NCI-H1092 (cell line): ENCODE data around the gene KCNA5.

Source experiments
- DNase-seq: peaks from one replicate; lab custom pipeline; 2025; lab: John Stamatoyannopoulos, UW

KCNA5 gene

DNA sequence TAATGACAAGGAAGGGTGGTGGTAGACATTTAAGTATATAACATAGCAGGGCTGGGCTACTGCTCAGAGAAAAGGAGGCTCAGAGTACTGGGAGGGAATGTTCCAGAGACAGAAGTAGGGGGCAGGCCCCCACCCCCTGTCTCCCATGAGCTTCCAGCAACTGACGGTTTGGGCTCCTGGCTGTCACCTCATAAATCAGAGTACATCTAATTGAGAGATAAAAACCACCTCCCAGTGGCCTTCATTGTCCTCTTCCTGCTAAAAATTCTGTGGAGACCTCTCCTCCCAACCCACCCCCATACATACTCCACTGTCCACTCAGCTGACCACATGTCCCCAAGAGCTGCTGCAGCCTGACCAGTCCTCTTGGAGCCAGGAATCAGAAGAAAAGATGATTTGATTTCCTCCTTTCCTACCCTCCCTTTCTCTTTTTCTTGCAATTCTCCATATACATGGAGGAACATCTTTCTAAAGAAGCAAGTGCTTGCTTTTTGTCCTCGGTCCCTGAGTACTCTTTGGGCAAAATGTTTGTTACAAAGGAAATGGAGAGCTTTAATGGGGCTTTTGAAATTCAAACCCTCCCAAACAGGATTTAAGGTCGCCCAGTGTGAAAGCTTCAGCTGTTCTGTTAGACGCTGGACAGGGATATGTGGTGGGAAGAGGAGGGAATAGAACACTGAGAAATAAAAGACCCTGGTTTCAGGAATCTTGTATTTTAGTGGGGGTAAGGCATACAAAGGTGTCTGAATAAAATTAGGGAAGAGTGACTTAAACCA is 16.4 kb upstream of the KCNA5 start:
- DNase-seq: no peak

DNA sequence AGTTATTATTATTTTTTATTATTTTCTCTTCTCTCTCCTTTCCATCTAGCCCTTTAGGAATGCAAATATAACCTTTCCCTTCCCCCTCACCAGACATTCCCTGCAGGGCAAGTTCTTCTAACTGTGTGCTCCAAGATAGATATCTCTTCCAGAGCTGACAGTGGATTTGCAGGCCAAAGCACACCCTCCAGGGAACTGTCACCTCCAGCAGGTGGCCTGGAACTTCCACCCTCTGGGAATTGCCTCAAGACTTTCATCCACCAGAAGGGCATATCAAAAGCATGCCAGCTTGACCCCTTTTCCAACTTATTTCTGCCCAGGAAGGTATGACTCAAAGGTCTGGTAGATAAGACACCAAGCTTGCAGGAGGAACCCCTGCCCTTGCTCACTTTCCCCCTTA is 13.6 kb upstream of the KCNA5 start:
- no peak for DNase-seq

DNA sequence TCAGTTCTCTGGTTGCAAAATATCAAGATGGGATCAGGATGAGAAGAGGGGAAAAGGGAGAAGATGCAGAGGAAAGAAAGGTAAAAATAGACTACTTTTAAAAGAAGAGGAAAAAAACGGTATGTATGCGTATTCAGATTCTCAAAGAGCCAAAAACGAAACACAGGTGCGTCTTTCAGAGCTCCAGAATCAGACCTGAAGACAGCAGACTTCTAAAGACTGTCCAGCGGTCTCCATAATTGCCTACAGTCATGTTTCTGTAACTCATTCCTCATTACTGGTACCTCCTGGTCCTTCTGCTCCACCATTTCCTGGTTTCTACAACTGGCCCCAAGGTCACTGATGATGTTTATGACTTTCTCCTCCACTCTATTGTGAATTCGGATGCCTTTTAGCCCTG is 12.4 kb upstream of the KCNA5 start:
- DNase-seq: no peak

DNA sequence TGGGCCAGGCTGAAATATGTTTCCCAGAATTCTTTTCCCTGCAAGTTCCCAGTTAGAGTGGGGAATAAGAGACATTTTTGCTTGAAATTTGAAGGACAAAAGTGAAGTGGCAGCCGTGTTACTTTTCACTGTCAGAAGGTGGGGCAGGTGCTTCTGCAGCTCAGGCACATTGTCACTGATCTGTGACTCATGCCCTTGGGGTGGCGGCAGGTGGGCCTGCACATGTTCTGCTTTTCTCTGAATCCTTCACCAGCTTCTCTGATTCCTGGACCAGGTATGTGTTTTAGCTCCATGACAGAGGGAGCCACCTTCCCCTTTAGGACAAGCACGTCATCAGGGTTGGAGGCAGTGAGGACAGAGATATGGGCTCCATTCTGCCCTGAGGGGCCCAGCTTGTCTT is 11.7 kb upstream of the KCNA5 start:
- DNase-seq: no peak

DNA sequence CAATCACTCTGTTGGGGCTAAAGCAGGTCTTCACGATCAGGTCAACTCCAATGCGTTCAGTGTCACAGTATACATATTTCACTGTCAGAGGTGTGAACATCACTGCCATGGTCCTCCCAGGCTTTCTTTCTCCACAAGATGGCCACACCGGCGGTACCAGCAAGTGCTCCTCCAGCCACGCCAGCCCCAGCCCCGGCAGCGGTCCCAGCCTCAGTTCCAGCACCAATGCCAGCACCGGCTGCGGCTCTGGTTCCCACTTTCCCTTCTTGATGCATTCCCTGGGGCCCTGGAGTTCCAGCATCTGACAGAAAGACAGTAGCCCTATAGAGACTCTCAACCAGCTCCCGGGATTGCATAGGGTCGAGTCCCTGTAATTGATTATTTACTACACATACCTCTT is 10.9 kb upstream of the KCNA5 start:
- DNase-seq: no peak

DNA sequence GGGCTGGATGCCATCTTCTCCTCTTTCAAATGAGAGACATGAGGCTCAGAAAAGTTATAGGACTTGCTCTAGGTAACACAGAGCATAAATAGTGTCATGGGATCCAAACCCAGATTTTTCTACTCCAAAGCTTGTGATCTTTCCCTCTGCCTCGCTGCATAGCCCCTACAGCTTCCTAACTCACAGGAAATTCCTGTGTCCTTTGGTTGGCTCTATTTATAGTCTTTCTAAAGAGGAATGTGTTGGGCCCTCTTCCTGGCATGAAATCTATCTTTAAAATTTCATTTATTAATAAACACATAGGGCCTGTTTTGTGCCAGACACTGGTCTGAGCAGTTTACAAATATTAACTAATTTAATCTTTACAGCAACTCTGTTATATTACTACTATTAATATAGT is 9.8 kb upstream of the KCNA5 start:
- DNase-seq: no peak

DNA sequence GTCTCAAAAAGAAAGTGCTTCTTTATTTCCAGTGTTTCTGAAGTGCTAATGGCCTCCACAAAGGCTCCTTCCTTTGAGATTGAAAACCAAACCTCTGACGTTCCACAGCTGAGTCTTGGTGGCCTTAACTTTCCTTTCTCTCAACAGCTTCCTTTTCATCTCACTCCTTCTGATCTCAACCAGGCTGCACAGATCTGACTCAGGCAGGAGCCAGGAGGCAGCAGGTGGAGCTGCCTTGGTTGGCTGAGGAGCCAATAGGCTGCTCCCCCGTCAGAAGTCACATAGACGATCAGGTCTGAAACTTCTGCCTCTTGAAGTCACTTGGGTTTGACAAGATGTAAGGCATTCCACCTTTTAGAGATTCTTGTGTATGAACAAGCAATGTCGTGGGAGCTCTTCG is 9.1 kb upstream of the KCNA5 start:
- DNase-seq: no peak

DNA sequence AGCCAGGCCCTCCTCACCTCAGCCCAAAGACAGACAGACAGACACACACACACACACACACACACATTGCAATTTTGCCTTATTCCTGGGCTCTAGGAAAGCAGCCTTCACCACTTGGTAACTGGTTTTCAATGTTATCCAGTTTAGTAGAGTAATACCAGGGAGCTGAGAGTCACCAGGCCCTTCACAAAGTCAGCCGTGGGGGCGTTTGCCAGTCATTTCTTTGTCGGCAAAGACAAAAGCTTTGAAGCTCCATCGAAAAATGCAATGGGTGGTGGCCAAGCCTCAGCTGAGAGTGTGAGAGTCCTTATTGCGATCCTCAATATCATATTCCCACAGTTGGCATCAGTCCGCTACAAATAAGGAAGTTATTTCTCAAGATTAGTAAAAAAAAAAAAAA is 8.1 kb upstream of the KCNA5 start:
- no peak for DNase-seq

DNA sequence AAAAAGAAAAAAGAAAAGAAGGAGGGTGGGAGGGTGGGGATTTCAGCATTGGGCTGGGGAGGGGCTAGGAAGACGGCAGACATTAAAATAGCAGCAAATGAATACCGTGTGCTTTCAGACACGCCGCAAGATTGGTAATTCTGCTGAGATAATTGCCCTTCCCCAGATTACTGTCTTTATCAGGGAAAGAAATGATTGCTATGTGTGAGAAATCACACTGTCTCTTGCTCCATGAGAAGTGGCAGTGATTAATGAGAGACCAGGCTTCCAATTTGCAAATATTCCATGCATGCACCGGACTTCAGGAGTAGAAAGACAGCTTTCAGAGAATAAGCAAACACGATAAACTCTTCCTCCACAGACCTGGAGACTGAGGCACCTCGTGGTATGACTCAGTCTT is 7.6 kb upstream of the KCNA5 start:
- no peak for DNase-seq

DNA sequence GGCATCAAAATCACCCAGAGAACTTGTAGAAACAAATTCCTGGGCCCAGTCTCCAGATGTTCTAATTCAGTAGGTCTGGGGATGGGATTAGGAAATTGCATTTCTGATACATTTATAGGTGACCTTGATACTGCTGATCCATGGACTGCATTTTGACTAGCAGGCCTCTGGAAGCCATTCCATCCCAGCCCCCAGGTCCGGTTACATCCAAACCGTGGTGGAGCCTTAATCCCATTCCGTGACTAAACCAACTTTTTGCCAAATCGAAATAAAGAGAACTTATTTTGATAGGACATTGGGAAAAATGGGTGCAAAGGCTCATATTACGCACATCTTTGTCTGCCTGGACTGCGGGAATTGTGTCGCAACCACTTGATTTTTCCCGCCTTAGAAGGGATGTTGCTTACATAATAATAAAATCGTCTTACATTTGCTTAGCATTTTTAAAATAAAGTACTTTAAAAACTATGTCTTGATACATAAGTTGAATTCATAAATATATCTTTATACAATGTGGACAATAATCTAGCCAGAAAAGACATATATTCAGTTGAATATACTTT is 5.8 kb upstream of the KCNA5 start:
- no peak for DNase-seq

DNA sequence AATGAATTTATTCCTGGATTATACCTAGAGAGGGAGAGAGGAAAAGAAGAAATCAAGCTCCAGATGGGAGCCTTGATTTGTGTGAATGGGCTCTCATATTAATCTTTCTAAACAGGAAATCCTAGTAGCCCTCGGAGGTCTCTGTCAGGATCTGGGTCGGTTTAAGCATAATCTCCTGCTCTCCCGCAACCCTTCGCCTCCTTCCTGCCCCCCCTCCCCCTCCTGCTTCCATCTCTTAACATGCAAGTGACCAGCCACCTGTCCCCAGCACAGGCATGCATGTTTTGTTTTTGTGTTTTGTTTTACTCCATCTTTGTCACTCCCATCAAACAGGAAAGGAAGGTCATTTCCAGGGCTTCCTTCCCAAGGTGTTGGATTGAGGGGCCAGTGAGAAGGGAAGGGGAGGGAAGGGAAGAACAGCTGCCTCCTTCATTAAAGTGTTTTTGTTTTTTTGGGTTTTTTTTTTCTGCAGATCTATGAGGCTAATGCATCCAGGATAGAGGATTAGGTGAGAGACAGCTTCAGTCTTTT is 4.8 kb upstream of the KCNA5 start:
- DNase-seq: no peak

DNA sequence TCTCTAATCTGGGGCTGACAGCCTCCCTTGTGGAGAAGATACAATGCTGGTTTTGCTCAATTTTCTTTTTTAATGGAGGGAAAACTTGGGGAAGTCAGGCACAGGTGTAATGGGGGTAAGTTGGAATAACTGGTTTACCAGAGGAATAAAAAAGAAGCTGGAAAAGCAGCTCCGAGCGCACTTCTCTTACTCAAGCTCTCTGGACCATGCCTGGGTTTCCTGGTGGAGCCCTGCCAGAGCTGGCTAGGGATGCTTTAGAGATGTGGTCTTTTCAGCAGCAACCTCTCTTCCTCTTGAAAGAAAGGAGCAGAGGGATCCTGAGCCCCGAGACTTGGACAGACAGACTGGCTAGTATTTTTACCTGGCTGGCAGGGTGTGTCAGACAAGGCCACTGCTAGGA is 3.9 kb upstream of the KCNA5 start:
- no peak for DNase-seq

DNA sequence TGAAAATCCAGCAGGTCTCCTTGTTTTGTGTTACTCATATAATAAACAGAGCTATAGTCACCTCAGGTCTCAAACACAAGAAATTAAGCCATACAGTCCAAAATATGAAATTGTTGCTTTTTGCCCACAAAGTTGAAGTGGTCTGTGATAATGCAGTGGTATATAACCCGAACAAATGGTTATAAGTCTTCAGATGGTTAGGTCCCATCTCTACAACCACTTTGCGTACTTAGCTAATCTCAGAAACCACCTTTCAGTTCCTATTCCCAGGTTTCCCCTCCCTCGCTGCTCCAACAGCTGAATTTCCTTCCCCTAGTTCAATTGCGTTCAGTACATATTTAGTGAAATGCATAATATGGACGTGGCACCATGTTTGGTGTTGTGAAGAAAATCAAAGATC is 3.3 kb upstream of the KCNA5 start:
- no peak for DNase-seq

DNA sequence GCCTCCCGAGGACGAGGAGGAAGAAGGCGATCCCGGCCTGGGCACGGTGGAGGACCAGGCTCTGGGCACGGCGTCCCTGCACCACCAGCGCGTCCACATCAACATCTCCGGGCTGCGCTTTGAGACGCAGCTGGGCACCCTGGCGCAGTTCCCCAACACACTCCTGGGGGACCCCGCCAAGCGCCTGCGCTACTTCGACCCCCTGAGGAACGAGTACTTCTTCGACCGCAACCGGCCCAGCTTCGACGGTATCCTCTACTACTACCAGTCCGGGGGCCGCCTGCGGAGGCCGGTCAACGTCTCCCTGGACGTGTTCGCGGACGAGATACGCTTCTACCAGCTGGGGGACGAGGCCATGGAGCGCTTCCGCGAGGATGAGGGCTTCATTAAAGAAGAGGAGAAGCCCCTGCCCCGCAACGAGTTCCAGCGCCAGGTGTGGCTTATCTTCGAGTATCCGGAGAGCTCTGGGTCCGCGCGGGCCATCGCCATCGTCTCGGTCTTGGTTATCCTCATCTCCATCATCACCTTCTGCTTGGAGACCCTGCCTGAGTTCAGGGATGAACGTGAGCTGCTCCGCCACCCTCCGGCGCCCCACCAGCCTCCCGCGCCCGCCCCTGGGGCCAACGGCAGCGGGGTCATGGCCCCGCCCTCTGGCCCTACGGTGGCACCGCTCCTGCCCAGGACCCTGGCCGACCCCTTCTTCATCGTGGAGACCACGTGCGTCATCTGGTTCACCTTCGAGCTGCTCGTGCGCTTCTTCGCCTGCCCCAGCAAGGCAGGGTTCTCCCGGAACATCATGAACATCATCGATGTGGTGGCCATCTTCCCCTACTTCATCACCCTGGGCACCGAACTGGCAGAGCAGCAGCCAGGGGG is 979 bp downstream of the KCNA5 start:
- no peak for DNase-seq

DNA sequence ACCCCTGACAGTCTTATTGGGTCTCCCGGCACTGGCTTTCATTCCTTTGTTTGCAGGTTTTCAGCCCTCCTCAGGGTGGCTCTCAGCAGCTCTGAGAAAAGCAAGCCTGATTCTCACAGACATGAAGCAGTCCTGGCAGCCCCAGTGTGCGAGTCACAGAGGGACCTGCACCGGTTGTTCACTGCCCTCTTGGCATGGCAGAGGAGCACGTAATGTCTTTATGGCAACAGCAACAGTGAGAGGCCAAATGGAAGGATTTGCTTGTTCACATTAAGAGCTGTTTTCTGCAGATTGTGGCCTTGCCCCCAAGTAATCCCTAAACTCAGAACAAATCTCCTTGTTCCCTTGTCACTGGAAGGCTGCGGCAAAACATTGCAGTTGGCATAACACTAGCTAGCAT is 3.4 kb downstream of the KCNA5 start:
- DNase-seq: no peak

DNA sequence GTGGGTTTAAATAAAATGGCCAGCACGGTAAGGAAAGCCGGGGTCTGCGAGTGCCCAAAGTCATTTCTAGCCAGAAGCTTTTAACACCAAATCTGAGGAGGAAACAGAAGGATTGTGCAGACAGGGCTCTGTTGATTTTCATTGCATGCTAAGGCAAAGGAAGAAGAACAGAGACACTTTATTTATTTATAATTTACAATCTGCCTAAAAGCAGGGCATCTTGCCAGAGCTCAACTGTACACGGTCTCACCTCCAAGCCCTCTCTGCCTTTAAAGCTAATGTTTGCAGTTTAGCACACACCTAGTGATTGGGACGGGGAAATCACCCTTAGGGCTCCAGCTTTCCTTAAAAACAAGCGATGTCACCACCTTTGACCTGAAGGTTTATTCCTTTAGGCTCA is 4.0 kb downstream of the KCNA5 start:
- no peak for DNase-seq

DNA sequence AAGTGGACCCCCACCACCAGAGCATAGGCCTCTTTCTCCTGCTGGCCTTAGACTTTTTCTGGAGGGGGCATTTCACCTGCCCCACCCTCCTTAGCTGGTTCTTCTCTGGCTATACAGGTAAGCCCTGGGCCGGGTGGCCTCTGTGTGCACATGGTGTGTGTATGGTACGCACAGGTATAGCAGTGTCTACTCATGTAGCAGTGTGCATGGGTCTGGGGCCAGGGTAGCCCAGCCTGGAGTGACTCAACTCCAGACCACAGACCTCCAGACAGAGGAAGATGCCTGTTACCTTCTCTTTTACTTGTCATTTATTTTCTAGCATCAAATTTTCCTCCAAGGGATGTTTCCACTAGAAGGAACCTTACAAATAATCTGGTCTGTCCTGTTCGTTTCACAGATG is 6.9 kb downstream of the KCNA5 start:
- no peak for DNase-seq

DNA sequence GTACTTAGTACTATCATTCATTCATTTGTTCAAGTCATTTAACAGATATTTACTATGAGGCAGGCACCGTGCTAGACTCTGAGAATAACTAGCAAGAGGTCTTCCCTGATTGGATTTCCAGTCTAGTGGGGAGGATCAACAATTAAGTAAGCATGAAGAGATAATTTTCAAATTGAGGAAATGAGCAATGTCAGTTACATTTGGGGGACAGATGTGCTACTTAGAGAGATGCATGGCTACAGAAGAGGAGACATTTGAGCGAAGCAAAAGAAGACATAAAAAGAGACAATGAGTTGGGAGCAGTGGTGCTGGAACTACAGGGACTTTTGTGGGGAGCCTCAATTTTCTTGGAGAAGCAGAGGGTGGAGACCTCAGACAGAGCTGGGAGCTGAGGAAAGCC is 7.7 kb downstream of the KCNA5 start:
- no peak for DNase-seq

DNA sequence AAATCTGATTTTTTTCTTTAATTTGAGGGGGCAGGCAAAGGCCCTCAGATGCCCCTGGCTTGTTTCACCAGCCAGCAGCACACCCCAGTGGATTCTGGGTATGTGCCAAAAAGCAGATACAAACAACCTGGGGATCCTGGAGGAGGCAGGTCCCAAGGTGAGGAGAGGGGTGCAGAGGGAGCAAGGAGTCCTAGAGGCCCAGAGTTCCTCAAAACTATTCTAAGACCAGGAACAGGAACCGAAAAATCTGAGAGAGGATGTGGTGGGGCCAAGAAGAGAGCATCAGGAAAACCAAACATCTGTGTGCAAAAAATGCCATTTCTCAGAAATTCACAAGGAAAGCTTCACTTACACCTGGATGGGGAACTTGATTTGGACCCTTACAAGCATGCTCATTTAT is 8.2 kb downstream of the KCNA5 start:
- no peak for DNase-seq

DNA sequence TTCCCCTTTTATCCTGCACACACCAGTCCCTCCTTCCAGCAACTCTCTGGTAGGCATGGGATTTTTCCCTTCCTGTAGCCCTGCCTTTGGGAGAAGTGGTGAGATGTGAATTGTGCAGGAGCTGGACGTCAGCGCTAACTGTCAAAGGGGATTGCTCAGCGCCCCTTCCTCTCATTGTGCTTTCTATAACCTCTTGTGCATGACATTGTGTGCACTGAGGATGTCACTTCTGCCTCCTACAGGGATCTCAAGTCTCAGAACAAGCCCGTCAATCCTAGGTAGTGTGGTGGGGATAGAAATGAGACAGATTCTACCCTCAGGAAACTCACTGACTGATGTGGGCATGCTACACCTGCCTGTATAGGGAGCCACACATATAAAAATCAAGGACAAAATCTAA is 8.7 kb downstream of the KCNA5 start:
- DNase-seq: no peak

DNA sequence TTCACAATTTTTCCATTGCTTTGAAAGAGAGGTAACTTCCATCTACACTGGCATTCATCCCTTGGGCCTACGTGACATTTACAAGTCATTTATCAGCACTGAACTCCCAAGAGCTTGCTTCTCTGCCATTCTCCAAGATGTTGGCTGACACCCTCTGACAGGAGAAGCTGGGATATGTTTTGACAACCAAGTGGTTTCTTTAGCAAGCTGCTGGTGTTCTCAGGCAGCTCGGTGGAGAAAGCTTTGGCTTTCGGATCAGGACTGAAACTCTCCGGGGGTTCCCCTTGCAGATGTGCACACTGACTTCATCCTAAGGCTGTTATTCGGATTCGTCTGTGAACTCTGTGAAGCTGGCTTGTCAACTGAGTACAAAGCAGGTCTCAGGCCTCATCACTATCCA is 15.7 kb downstream of the KCNA5 start:
- DNase-seq: no peak

DNA sequence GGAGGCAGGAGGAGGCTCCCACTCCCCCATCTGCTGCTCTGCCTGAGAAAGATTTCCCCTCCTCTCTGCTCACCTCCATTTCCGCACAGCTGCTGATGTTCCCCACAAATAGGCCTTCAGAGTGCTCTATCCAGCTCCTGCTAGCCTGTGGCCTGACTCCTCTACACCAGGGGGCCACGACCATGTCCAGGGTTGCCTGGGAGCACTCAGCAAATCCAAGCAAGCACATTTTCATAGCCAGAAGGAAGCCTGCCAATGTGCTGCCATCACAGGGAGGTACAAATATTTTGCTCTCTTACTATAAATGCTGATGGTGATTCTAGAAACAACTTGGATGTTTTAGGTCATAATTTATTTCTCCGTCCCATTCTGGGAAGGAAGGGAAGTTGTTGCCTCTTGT is 17.3 kb downstream of the KCNA5 start:
- DNase-seq: no peak

DNA sequence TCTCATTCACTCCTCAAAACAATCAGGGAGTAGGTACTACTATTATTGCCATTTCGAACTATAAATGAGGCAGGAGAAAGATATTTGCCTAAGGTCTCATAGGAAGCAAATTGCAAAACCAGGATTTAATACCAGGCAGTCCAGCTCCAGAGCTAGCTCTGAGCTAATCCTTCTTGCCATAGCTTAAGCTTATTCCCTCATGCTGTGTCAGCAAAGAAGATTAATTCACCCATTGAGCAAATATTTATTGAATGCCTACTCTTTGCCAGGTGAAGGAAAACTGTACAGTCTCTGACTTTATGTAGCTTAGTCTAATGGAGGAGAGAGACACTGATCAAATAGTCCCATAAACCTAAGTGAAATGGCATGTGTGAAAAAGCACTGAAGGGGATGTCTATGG is 19.5 kb downstream of the KCNA5 start:
- no peak for DNase-seq
